ENCODE results near the gene GNAQ.
A peak's percentile ranks its signal among the peaks of the same experiment; 100 is the strongest.

Gene GNAQ

DNA sequence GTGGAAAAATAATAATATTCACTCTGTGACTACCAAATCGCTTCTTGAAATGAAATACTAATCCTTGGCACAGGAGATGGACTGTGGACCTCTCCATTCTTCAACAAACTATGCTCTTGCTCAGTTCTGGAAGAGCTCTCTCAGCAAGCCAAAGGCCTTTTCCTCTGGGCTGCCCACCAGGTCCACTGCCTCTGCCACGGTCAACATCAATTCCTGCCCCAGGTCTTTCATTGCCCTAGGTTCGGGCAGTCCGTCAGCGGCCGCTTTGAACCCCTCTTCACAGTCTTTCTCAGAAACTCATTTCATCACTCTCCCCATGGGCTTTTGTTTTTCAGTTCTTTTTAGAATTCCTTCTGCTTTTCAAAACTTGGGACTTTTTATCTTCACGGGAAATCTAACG, 64.9 kb downstream of the GNAQ start:
- DNase-seq, result no peak
- Mint-ChIP-seq H3K4me3 (no peak overlapping the region), H3K27ac (peak overlapping the region; percentile 77), H3K9me3 (peaks cover 27% of the 10 kb centered on the region), H3K27me3 (ENCODE audit: low read depth, poor library complexity) (no peaks in the 10 kb centered on the region), H3K36me3 (ENCODE audit: low read depth) (peaks cover 47% of the 10 kb centered on the region), H3K4me1 (peaks cover 21% of the 10 kb centered on the region)
- TF ChIP-seq, protein P1, sequence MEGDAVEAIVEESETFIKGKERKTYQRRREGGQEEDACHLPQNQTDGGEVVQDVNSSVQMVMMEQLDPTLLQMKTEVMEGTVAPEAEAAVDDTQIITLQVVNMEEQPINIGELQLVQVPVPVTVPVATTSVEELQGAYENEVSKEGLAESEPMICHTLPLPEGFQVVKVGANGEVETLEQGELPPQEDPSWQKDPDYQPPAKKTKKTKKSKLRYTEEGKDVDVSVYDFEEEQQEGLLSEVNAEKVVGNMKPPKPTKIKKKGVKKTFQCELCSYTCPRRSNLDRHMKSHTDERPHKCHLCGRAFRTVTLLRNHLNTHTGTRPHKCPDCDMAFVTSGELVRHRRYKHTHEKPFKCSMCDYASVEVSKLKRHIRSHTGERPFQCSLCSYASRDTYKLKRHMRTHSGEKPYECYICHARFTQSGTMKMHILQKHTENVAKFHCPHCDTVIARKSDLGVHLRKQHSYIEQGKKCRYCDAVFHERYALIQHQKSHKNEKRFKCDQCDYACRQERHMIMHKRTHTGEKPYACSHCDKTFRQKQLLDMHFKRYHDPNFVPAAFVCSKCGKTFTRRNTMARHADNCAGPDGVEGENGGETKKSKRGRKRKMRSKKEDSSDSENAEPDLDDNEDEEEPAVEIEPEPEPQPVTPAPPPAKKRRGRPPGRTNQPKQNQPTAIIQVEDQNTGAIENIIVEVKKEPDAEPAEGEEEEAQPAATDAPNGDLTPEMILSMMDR (IDR thresholded peaks at IDR 0.05), result no peak

DNA sequence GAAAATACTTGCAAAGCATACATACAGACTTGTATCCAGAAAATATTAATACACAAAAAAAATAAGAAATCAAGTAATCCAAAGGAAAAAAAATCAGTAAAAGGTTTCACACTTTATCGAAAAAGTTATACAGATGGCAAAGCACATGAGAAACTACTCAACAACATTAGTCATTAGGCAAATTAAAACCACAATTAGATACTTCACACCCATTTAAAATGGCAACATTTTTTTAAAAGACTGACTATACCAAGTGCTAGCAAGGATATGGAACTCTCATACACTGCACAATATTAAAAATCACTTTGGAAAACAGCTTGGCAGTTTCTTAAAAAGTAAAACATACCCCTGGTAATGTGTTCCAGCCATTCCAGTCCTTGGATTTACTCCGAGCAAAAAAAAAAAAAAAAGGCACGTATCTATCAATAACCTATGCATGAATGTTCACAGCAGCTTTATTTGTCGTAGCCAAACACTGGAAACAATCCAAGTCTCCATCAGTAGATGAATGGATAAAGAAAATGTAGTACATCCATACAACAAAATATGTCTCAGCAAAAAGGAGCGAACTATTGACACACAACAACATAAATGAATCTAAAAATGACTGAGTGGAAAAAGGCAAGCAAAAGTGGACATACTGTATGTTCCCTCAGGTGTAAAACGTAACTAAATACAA, 66.0 kb downstream of the GNAQ start:
- no peaks in the 10 kb centered on the region for H3K27me3 Mint-ChIP-seq (ENCODE audit: low read depth, poor library complexity)
- H3K36me3 Mint-ChIP-seq (ENCODE audit: low read depth), result peaks cover 37% of the 10 kb centered on the region
- no peak for DNase-seq
- peaks cover 27% of the 10 kb centered on the region for H3K4me1 Mint-ChIP-seq
- H3K9me3 Mint-ChIP-seq, result peaks cover 16% of the 10 kb centered on the region
- H3K4me3 Mint-ChIP-seq, result no peak overlapping the region
- H3K27ac Mint-ChIP-seq, result peak overlapping the region; percentile 58
- TF ChIP-seq, protein P1 (IDR thresholded peaks at IDR 0.05), result no peak

DNA sequence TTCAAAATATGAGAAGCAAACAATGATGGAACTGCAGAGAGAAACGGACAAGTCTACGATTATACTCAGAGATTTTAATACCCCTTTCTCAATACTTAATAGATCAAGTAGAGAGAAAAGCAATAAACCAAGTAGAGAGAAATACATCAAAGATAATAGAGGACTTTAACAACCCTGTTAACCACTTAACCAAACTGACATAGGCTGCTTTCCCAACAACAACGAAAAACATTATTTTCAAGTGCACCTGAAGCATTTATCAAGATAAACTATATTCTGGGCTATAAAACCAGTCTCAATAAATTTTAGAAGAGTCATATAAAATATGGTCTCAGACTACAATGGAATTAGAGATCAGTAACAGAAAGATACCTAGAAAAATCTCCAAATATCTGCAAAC, 67.4 kb downstream of the GNAQ start:
- peaks cover 28% of the 10 kb centered on the region for H3K4me1 Mint-ChIP-seq
- no peak overlapping the region for H3K4me3 Mint-ChIP-seq
- TF ChIP-seq, protein P1 (IDR thresholded peaks at IDR 0.05), result no peak
- no peaks in the 10 kb centered on the region for H3K27me3 Mint-ChIP-seq (ENCODE audit: low read depth, poor library complexity)
- peaks cover 9% of the 10 kb centered on the region for H3K9me3 Mint-ChIP-seq
- no peak overlapping the region for H3K27ac Mint-ChIP-seq
- no peak for DNase-seq
- peaks cover 31% of the 10 kb centered on the region for H3K36me3 Mint-ChIP-seq (ENCODE audit: low read depth)

DNA sequence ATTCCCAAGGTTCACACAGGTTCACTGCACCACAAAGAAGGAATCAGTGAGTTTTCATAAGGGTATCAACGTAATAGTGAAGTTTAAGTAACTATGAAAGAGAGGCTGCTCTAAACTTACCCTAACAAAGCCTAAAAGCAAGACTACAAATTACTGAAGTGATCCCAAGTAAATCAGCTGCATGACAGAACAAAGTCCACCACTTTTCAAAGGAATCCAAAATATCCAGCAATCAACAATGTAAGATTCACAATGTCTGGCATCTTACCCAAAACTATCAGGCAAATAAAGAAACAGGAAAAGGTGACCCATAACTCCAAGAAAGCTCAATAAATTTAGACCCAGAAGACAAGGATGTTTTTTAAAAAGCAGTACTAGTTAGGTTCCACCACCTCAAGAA, 70.1 kb downstream of the GNAQ start:
- peaks cover 9% of the 10 kb centered on the region for H3K9me3 Mint-ChIP-seq
- H3K4me3 Mint-ChIP-seq, result no peak overlapping the region
- no peaks in the 10 kb centered on the region for H3K27me3 Mint-ChIP-seq (ENCODE audit: low read depth, poor library complexity)
- TF ChIP-seq, protein P1 (IDR thresholded peaks at IDR 0.05), result no peak
- H3K36me3 Mint-ChIP-seq (ENCODE audit: low read depth), result peaks cover 18% of the 10 kb centered on the region
- peaks cover 39% of the 10 kb centered on the region for H3K4me1 Mint-ChIP-seq
- no peak for DNase-seq
- no peak overlapping the region for H3K27ac Mint-ChIP-seq

DNA sequence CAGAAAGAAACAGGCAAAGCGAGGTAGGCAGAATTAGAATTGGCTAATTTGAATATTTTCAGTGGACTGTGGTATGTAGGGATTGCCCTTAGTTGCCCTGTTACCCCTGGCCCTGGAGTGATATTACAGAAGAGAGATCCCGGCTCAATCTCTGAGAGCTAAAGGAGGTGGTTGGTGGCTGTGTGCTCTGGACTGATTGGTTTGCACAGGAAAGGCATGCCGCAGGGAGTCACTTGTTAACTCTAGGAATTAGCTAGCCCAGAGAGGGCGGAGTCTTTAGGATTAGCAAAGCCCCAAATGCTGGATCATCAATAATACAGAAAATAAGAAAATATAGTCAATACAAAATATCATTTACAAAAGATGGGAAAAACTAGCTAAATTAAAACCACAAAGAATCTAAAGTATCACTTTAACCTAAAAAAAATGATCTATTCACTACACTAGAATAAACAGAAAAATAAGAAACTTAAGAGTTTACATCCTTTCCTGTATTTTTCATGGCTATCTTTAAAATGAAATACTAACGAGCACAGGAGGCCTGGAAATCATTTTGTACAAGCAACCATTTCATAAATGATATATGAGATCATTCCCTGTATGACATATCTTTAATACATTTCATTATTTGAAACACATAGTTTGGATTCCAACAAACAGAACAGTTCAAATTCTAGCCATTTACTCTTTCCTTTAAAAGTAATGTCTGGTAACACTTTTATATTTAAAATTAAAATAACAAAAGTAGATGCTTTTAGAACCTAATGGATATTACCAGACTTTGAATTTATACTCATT, 71.1 kb downstream of the GNAQ start:
- no peak overlapping the region for H3K4me3 Mint-ChIP-seq
- no peak for DNase-seq
- peaks cover 18% of the 10 kb centered on the region for H3K36me3 Mint-ChIP-seq (ENCODE audit: low read depth)
- no peaks in the 10 kb centered on the region for H3K27me3 Mint-ChIP-seq (ENCODE audit: low read depth, poor library complexity)
- H3K27ac Mint-ChIP-seq, result no peak overlapping the region
- TF ChIP-seq, protein P1 (IDR thresholded peaks at IDR 0.05), result no peak
- peaks cover 9% of the 10 kb centered on the region for H3K9me3 Mint-ChIP-seq
- peaks cover 37% of the 10 kb centered on the region for H3K4me1 Mint-ChIP-seq
